ENCODE measurements around the gene GLRX3.

GLRX3 gene

DNA sequence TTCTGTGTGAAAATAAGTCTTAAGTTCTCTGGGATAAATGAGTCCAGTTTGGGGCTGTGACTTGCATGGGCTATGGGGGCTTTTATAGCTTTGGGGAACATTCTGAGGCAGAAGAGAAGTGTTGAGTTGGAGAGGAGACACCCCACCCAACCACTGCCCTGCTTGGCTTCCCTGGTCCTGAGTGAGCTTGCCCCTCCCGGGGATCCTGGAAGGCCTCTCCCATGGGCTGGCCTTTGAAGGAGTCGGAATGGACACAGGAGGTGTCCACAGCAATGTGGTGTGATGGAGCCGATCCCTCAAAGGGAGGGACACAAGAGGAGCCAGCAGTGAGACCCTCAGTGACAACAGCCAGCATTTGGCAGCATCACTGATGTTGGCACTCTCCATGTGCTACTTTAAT is 89.8 kb downstream of the GLRX3 start:
- Histone ChIP-seq H3K4me3 (ENCODE audit: low read length) (no peak overlapping the region), H3K27ac (ENCODE audit: low read depth, low read length) (no peak overlapping the region), H3K4me1 (ENCODE audit: insufficient read depth, low read length) (no peaks in the 10 kb centered on the region), H3K9ac (ENCODE audit: low read depth, low read length) (no peak overlapping the region), H3K36me3 (ENCODE audit: insufficient read depth, low read length) (no peaks in the 10 kb centered on the region), H3K9me3 (ENCODE audit: insufficient read depth, low read depth, low read length) (peaks cover 14% of the 10 kb centered on the region), H3K27me3 (ENCODE audit: insufficient read depth, low read length) (no peaks in the 10 kb centered on the region)
- 91% methylated on average over 3 of the region's 3 CpGs for WGBS

DNA sequence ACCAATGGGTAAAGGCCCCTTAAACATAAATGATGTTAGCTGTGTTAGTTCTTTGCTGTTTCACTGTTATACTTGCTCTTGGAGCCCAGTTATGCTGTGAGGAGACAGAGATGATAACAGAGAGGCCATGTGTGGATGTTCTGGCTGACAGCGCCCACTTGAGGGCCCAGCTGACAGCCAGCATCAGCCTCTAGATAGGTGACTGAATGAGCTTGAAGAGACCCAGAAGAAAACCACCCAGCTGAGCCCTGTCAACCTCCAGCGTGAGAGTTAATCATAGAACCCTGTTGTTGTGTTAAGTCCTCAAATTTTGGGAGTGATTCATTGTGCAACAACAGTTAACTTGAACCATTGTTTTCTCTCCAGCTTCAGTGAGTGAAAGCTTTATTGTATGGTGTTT is 91.7 kb downstream of the GLRX3 start:
- H3K9ac ChIP-seq (ENCODE audit: low read depth, low read length), result no peak overlapping the region
- H3K9me3 ChIP-seq (ENCODE audit: insufficient read depth, low read depth, low read length), result peaks cover 14% of the 10 kb centered on the region
- WGBS, result 87% methylated on average over 2 of the region's 2 CpGs
- H3K4me1 ChIP-seq (ENCODE audit: insufficient read depth, low read length), result no peaks in the 10 kb centered on the region
- H3K36me3 ChIP-seq (ENCODE audit: insufficient read depth, low read length), result no peaks in the 10 kb centered on the region
- H3K27ac ChIP-seq (ENCODE audit: low read depth, low read length), result no peak overlapping the region
- no peak overlapping the region for H3K4me3 ChIP-seq (ENCODE audit: low read length)
- H3K27me3 ChIP-seq (ENCODE audit: insufficient read depth, low read length), result no peaks in the 10 kb centered on the region

Data from HUES64 (cell line).